ACHN (cell line): Measurements from ENCODE around the gene C1QTNF5.

Experiments used
- DNase-seq: peaks from one replicate; pipeline ENCODE4 v3.0.0-alpha.2; 2015
- in situ Hi-C: cut with HindIII; loops from 2 replicates; pipeline ENCODE4 v1.10.0; 2017; ENCODE audit warnings: low sequenced_read_pairs, low pct_ligation_motif_present, low pct_unique_long_range_greater_than_20kb

C1QTNF5 gene

GRCh38 chr11:119322921-119323531 is 17.7 kb downstream of the C1QTNF5 start:
- DNase-seq: no peak
- in situ Hi-C loops: no loop called here

- in situ Hi-C loops: no loop called here
- DNase-seq: no peak
Observed at GRCh38 chr11:119322360-119322739, 18.3 kb downstream of the C1QTNF5 start.

- peak; percentile 69 for DNase-seq
- in situ Hi-C loops: no loop called here
Observed at GRCh38 chr11:119320776-119321524, 19.7 kb downstream of the C1QTNF5 start.

GRCh38 chr11:119320240-119320775 is 20.4 kb downstream of the C1QTNF5 start:
- DNase-seq: no peak
- in situ Hi-C loops: no loop called here

- no peak for DNase-seq
- in situ Hi-C loops: no loop called here
Observed at GRCh38 chr11:119319700-119320239, 20.9 kb downstream of the C1QTNF5 start.

GRCh38 chr11:119319136-119319699 is 21.5 kb downstream of the C1QTNF5 start:
- in situ Hi-C loops: no loop called here
- DNase-seq: no peak

GRCh38 chr11:119318240-119319135 is 22.2 kb downstream of the C1QTNF5 start:
- in situ Hi-C loops: no loop called here
- no peak for DNase-seq

- DNase-seq: no peak
- in situ Hi-C loops: no loop called here
Observed at GRCh38 chr11:119317592-119318239, 23.0 kb downstream of the C1QTNF5 start.

GRCh38 chr11:119316729-119317591 is 23.7 kb downstream of the C1QTNF5 start, which contains the start of gene MCAM:
MCAM (minus strand) TSS chr11:119317130; CDS start chr11:119317101, 29 bp downstream.
- in situ Hi-C loops: no loop called here
- DNase-seq: peak; percentile 39

GRCh38 chr11:119316016-119316728 is 24.5 kb downstream of the C1QTNF5 start:
- in situ Hi-C loops: no loop called here
- DNase-seq: peak; percentile 39

GRCh38 chr11:119315131-119316015 is 25.3 kb downstream of the C1QTNF5 start:
- peak; percentile 51 for DNase-seq
- in situ Hi-C loops: no loop called here

GRCh38 chr11:119314726-119315125 is 26.0 kb downstream of the C1QTNF5 start:
- in situ Hi-C loops: no loop called here
- no peak for DNase-seq

GRCh38 chr11:119310682-119311052 is 30.0 kb downstream of the C1QTNF5 start:
- DNase-seq: no peak
- in situ Hi-C loops: no loop called here

- no peak for DNase-seq
- in situ Hi-C loops: no loop called here
Observed at GRCh38 chr11:119309953-119310681, 30.6 kb downstream of the C1QTNF5 start.

GRCh38 chr11:119309411-119309810 is 31.3 kb downstream of the C1QTNF5 start:
- no peak for DNase-seq
- in situ Hi-C loops: no loop called here
